ENCODE data around the gene CD86. TPM values are rescaled to one million over a fixed set of nuclear protein-coding genes. Genes with fewer than 3 reads are reported as not detected.
A peak's percentile ranks its signal among the peaks of the same experiment; 100 is the strongest.

CD86 gene
- total RNA-seq, 1 donor from 2014 or later = 2.7 TPM

DNA sequence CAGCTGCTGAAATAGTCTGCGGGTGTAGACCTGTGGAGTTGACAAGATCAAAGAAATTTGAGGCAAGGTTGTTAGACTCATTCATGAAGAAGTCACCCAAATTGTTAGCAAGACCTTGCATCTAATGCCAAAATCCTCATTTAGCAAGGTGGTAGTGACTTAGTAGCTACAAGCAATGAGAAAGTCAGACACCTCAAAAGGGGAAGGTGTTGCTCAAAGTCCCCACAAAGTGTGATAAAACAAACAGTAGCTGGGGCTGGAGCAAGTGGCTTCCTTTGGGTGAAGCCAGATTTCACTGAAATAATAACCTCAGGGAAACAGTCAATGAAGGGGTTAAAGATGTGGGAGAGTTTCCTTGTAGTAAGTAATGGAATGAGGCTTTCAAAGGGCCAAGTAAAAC, 44.9 kb downstream of the CD86 start:
- Mint-ChIP-seq H3K4me3 (no peak overlapping the region), H3K27ac (no peak overlapping the region), H3K27me3 (ENCODE audit: insufficient read depth) (no peaks in the 10 kb centered on the region), H3K36me3 (ENCODE audit: low read depth) (no peaks in the 10 kb centered on the region), H3K4me1 (ENCODE audit: low read depth) (no peaks in the 10 kb centered on the region), H3K9me3 (no peaks in the 10 kb centered on the region)
- intact Hi-C loops (cut with micrococcal nuclease) = loop anchor here (2.0 to 10.0 kb wide), 8 partner anchors 33 to 553 kb away; no protein-coding TSS in a partner anchor
- DNase-seq (ENCODE audit: low spot score) = no peak

DNA sequence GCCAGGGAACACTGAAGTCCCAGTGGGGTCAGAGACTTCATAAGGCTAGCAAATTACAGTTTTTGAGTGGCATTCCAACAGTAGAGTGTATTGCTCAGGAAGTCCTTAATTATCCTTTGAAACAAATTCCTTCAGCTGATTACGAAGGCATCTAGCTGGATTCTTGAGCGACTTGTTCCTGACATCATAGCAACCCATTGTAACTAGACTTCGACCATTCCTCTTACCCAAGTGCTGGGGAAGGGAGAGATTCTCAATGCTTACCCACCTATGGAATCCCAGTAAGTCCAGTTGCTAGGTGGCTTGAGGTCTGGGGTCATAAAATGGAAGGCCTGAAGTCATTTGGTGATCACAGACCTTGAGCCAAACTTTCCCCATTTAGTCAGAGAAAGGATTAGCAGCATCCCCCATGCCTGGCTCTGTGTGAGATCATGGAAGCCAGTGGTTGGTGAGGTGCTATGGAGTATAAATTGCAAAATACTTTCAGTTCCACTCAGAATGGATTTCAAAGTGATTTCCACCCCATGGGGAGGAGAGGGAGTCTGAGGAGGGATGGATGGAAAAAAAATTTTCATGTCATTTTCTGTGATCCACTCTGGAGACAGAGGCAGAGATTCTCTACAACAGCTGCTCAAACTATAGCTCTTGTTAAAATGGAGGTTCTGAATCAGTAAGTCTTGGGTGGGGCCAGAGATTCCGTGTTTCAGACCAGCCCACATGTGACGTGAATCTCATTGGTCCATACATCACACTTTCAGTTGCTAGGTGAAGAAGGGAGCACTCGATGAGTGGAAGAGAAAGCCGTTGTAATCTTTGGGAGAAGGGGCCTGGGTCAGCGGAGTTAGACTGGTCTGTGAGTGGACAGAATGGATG, 45.7 kb downstream of the CD86 start:
- intact Hi-C loops (cut with micrococcal nuclease) = loop anchor here (1.0 to 10.0 kb wide), 15 partner anchors 34 to 579 kb away; partner anchors contain the start of genes FAM162A, HCLS1 and PARP14
- Mint-ChIP-seq H3K36me3 (ENCODE audit: low read depth) (no peaks in the 10 kb centered on the region), H3K4me3 (peak overlapping the region; percentile 77), H3K4me1 (ENCODE audit: low read depth) (no peaks in the 10 kb centered on the region), H3K27me3 (ENCODE audit: insufficient read depth) (no peaks in the 10 kb centered on the region), H3K9me3 (no peaks in the 10 kb centered on the region), H3K27ac (peak overlapping the region; percentile 92)
- no peak for DNase-seq (ENCODE audit: low spot score)

GRCh38 chr3:122101646-122102045, 46.5 kb downstream of the CD86 start:
- Mint-ChIP-seq H3K4me1 (ENCODE audit: low read depth) (no peaks in the 10 kb centered on the region), H3K4me3 (peak overlapping the region; percentile 47), H3K27ac (peak overlapping the region; percentile 87), H3K36me3 (ENCODE audit: low read depth) (no peaks in the 10 kb centered on the region), H3K9me3 (no peaks in the 10 kb centered on the region), H3K27me3 (ENCODE audit: insufficient read depth) (no peaks in the 10 kb centered on the region)
- intact Hi-C loops (cut with micrococcal nuclease) = loop anchor here (1.0 to 10.0 kb wide), 16 partner anchors 34 to 579 kb away; partner anchors contain the start of genes EAF2, FAM162A, HCLS1 and IQCB1
- no peak for DNase-seq (ENCODE audit: low spot score)

DNA sequence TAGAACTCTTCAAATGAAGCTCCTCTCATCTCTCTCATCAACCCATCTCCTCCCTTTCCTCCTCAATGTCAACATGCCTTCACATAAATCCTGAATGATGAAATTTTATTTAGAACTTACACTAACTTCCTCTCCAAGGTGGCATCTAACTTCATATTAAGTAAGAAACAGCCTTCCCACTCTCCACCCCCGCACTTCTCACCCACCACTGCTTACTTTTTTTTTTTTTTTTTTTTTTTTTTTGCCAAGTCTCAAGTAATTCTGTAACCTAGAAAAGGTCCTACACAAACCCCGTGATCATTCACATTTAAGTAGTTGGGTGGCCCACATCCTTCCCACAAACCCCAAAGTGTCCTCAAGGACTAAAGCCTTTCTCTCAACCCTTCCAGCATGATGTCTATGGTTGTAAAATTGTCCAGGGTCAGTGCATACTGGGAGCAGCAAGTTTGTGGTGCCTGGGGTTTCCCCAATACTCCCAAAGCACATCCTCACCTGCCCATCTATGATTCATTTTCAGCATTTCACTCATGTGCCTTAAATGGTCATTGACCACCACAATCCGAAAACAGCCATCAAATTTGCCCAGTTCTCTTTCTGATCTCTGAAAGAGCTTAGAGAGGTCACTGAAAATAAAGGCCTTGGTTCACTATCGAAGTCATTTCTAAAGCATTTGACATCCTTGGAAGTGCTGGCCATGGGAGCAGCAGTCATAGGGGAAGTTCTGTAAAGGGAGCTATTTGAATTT, 47.2 kb downstream of the CD86 start:
- intact Hi-C loops (cut with micrococcal nuclease) = loop anchor here (2.0 to 10.0 kb wide), 4 partner anchors 35 to 432 kb away; partner anchors contain the start of genes EAF2 and IQCB1
- Mint-ChIP-seq H3K36me3 (ENCODE audit: low read depth) (no peaks in the 10 kb centered on the region), H3K27ac (peak overlapping the region; percentile 87), H3K4me1 (ENCODE audit: low read depth) (no peaks in the 10 kb centered on the region), H3K27me3 (ENCODE audit: insufficient read depth) (no peaks in the 10 kb centered on the region), H3K4me3 (peak overlapping the region; percentile 47), H3K9me3 (no peaks in the 10 kb centered on the region)
- no peak for DNase-seq (ENCODE audit: low spot score)

DNA sequence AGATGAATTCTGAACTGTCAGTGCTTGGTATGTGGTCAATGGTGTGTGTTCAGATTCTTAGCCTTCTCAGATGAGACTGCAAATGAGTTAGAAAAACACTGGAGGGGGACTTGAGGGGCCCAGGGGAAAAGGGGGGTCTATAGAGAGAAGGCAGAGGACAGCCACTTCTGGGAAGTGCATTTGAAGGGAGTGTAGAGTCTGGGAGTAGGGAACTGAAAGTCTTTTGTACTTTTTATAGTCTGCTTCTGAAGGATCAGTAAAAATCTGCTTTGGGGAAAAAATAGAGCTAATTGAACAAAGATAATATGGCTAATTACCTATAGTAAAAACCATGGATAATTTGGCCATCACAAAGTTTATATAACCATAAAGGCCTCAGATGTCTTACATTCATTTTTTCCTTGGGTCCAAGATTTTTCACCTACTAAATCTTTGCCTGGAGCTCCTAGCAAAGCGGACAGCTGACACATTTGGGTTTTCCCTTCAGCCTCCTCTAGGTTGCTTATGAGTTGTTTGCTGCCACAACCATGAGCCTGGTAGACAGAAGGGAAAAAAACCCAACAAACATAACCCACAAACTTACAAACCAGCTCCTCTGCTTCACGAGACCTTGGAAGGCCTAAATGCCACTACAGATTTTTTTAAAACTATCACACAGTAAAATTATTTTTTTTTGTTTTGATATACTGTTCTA, 48.8 kb downstream of the CD86 start:
- no peak overlapping the region for H3K4me3 Mint-ChIP-seq
- no peaks in the 10 kb centered on the region for H3K4me1 Mint-ChIP-seq (ENCODE audit: low read depth)
- H3K36me3 Mint-ChIP-seq (ENCODE audit: low read depth) = no peaks in the 10 kb centered on the region
- no peak for DNase-seq (ENCODE audit: low spot score)
- peaks cover 2% of the 10 kb centered on the region for H3K27me3 Mint-ChIP-seq (ENCODE audit: insufficient read depth)
- intact Hi-C loops (cut with micrococcal nuclease) = loop anchor here (1.0 to 10.0 kb wide), 6 partner anchors 10 to 431 kb away; partner anchors contain the start of genes EAF2 and IQCB1
- peak overlapping the region; percentile 42 for H3K27ac Mint-ChIP-seq
- no peaks in the 10 kb centered on the region for H3K9me3 Mint-ChIP-seq

DNA sequence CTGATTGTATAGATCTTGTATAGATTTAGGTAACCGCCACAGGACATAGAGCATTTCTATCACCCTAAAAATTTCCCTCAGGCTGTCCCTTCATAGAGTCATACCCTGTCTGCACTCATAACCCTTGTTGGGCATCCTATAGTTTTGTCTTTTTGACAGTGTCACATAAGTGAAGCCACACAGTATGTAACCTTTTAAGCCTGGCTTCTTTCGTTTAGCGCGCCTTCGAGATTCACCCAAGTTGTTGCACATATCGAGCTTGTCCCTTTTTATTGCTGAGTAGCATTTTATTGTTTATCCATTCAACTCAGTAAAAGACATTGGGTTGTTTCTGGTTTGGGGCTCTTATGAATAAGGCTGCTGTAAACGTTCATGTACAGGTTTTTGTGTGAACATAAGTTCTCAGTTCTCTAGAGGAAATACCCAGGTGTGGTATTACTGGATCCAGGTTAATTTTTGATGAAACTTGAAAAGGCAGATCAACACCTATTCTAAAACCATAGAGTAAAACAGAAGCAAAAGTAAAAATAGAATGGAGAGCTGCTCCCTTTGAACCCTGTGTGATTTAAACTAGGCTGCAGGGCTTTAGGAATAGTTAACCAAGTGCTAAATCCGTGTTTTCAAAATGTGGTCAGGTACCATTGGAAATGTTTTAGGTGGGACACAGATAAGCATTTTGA, 49.5 kb downstream of the CD86 start:
- H3K36me3 Mint-ChIP-seq (ENCODE audit: low read depth) = no peaks in the 10 kb centered on the region
- H3K27ac Mint-ChIP-seq = peak overlapping the region; percentile 41
- no peak for DNase-seq (ENCODE audit: low spot score)
- peaks cover 2% of the 10 kb centered on the region for H3K27me3 Mint-ChIP-seq (ENCODE audit: insufficient read depth)
- no peaks in the 10 kb centered on the region for H3K9me3 Mint-ChIP-seq
- no peak overlapping the region for H3K4me3 Mint-ChIP-seq
- H3K4me1 Mint-ChIP-seq (ENCODE audit: low read depth) = no peaks in the 10 kb centered on the region
- intact Hi-C loops (cut with micrococcal nuclease) = loop anchor here (1.0 to 10.0 kb wide), 5 partner anchors 10 to 430 kb away; no protein-coding TSS in a partner anchor

GRCh38 chr3:122105626-122106025, 50.5 kb downstream of the CD86 start:
- H3K4me1 Mint-ChIP-seq (ENCODE audit: low read depth) = no peaks in the 10 kb centered on the region
- no peak for DNase-seq (ENCODE audit: low spot score)
- H3K4me3 Mint-ChIP-seq = no peak overlapping the region

GRCh38 chr3:122107171-122107570, 52.0 kb downstream of the CD86 start:
- Mint-ChIP-seq H3K9me3 (no peaks in the 10 kb centered on the region), H3K27ac (no peak overlapping the region), H3K27me3 (ENCODE audit: insufficient read depth) (peaks cover 7% of the 10 kb centered on the region), H3K36me3 (ENCODE audit: low read depth) (no peaks in the 10 kb centered on the region), H3K4me3 (no peak overlapping the region), H3K4me1 (ENCODE audit: low read depth) (no peaks in the 10 kb centered on the region)
- intact Hi-C loops (cut with micrococcal nuclease) = loop anchor here (10.0 kb wide), 2 partner anchors 378 to 428 kb away; no protein-coding TSS in a partner anchor
- DNase-seq (ENCODE audit: low spot score) = no peak

More at GRCh38 chr3:122105626-122106025, 50.5 kb downstream of the CD86 start:
- H3K9me3 Mint-ChIP-seq = no peaks in the 10 kb centered on the region
- peaks cover 5% of the 10 kb centered on the region for H3K27me3 Mint-ChIP-seq (ENCODE audit: insufficient read depth)
- intact Hi-C loops (cut with micrococcal nuclease) = loop anchor here (10.0 kb wide), 2 partner anchors 379 to 429 kb away; no protein-coding TSS in a partner anchor
- no peaks in the 10 kb centered on the region for H3K36me3 Mint-ChIP-seq (ENCODE audit: low read depth)
- no peak overlapping the region for H3K27ac Mint-ChIP-seq

- intact Hi-C loops (cut with micrococcal nuclease) = no loop called here
- no peaks in the 10 kb centered on the region for H3K36me3 Mint-ChIP-seq (ENCODE audit: low read depth)
- no peak overlapping the region for H3K4me3 Mint-ChIP-seq
- no peaks in the 10 kb centered on the region for H3K9me3 Mint-ChIP-seq
- H3K27me3 Mint-ChIP-seq (ENCODE audit: insufficient read depth) = peaks cover 11% of the 10 kb centered on the region
- DNase-seq (ENCODE audit: low spot score) = no peak
- H3K27ac Mint-ChIP-seq = no peak overlapping the region
- H3K4me1 Mint-ChIP-seq (ENCODE audit: low read depth) = no peaks in the 10 kb centered on the region
Measured at GRCh38 chr3:122111974-122112373, 56.8 kb downstream of the CD86 start.

- Mint-ChIP-seq H3K27ac (no peak overlapping the region), H3K9me3 (no peaks in the 10 kb centered on the region), H3K4me3 (no peak overlapping the region), H3K36me3 (ENCODE audit: low read depth) (no peaks in the 10 kb centered on the region), H3K4me1 (ENCODE audit: low read depth) (no peaks in the 10 kb centered on the region), H3K27me3 (ENCODE audit: insufficient read depth) (peaks cover 14% of the 10 kb centered on the region)
- no peak for DNase-seq (ENCODE audit: low spot score)
- intact Hi-C loops (cut with micrococcal nuclease) = no loop called here
Measured at GRCh38 chr3:122112754-122113153, 57.6 kb downstream of the CD86 start.

DNA sequence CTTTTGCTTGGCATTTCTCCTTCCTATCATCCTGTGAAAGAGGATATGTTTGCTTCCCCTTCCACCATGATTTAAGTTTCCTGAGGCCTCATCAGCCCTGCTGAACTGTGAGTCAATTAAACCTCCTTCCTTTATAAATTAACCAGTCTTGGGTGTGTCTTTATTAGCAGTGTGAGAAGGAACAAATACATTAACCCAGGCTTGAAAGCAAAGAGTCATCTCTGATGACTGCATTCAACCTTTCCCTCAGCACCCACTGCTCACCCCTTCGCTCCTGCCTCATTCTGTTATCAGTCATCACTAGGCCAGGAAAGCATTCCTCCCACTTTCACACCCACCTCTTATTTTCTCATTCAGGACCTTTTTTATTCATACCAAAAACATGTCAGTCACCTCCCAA, 68.7 kb downstream of the CD86 start:
- peaks cover 11% of the 10 kb centered on the region for H3K4me1 Mint-ChIP-seq (ENCODE audit: low read depth)
- peak overlapping the region; percentile 8 for H3K4me3 Mint-ChIP-seq

More for the DNA sequence above, 68.7 kb downstream of the CD86 start:
- no peak for DNase-seq (ENCODE audit: low spot score)
- peaks cover 18% of the 10 kb centered on the region for H3K9me3 Mint-ChIP-seq
- intact Hi-C loops (cut with micrococcal nuclease) = no loop called here
- no peak overlapping the region for H3K27ac Mint-ChIP-seq
- peaks cover 15% of the 10 kb centered on the region for H3K27me3 Mint-ChIP-seq (ENCODE audit: insufficient read depth)
- H3K36me3 Mint-ChIP-seq (ENCODE audit: low read depth) = peaks cover 6% of the 10 kb centered on the region
